GM18526 (cell line): ENCODE measurements around the gene HECW1.

Source experiments
- POLR2A ChIP-seq: IDR thresholded peaks from 3 replicates; pipeline ENCODE4 v1.6.1; 2011; ENCODE audit not compliant: insufficient read length; ENCODE audit errors: extremely low read depth

HECW1 gene

DNA sequence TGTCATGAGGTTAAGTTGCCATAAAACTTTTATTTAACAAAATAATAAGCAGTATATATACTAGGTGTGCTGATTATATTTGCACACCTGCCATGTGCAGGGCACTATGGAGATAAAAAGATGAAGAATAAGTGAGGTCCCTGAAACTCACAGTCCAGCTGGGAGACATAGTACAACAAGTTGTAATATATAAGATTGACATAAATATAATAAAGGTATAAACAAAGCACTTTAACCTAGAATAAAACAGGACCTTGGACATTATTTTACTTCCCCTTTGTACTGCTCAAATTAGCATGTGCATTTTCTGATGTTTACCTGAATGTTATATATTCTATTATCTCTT, 476.7 kb downstream of the HECW1 start:
- TF ChIP-seq POLR2A: no peak

DNA sequence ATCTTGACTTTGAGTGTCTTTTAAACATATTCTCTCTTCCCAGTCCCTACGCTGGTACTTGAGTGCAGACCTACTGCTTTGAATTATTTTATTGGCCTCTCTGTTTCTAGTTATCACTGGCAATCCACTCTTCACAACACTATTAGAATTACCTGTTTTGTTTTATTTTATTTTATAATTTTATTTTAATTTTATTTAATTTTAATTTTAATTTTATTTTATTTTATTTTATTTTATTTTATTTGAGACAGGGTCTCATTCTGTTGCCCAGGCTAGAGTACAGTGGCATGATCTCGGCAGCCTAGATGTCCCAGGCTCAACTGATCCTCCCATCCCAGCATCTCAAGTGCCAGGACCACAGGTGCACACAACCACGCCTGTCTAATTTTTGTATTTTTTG, 477.3 kb downstream of the HECW1 start:
- TF ChIP-seq POLR2A: no peak

DNA sequence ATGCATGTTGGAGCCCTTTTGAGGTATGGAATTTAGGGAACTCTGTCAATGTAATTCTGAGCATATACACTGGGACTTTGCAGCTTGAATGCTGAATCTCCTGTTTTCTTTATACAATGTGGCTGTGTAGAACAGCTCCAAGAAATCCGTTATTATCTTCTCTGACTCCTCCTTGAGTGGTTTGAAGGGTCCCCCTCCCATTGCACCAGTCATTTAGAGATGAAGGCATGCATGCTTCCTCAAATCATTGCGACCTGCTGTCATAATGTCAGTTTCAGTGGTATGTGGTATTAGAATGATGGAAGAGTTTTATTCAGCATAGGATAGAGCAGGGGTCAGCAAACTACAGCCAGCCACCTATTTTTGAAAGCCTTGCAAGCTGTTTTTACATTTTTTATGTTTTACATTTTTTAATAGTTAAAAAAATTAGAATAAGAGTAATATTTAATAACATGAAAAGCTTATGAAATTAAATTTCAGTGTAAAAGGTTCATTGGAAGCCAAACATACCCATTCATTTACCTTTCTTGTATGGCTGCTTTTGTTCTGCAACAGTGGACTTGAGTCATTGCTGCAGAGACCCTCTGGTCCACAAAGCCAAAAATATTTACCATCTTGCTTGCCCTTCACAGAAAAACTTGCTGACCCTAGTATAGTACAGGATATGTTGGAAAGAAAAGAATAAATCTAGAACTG, 478.6 kb downstream of the HECW1 start:
- no peak for TF ChIP-seq POLR2A

DNA sequence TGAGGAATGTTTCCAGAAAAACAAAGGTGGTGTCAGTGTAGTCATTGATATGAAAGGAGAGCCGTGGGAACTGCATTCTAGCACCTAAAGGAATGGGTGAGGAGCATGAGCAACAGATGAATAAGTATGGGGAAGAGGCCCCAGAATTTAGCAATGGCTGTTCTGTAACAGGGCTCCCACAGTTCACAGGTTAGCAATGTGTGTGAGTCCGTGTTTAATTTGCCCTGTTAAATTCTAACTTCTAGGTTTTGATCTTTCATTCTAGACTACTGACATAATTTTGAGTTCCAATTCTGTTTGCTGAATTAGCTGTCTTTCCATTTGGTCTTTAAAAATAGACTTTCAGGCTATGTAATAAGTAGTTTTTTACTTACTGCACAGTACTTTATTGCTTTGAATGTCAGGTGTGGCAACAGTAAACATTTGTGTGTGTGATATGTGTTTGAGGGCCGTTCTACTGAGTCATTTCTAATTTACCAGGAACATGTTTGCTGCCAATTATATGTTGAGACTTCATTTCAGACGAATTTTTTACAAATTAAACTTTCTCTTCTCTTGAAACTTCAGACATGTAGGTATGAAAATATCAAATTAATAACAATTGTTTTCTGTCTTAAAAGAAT, 479.2 kb downstream of the HECW1 start:
- no peak for TF ChIP-seq POLR2A

DNA sequence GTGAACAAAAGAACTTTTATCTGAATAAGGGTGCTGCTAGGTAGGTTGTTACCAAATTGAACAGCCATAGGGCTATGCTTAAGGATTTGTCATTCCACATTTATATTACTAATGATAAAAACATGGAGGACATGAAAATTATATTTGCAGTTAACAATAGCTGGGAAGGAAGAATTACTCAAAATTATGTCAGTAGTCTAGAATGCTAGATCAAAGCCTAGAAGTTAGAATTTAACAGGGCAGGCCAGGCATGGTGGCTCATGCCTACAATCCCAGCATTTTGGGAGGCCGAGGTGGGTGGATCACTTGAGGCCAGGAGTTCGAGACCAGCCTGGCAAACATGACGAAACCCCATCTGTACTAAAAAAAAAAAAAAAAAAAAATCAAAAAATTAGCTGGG, 479.9 kb downstream of the HECW1 start:
- TF ChIP-seq POLR2A: no peak

DNA sequence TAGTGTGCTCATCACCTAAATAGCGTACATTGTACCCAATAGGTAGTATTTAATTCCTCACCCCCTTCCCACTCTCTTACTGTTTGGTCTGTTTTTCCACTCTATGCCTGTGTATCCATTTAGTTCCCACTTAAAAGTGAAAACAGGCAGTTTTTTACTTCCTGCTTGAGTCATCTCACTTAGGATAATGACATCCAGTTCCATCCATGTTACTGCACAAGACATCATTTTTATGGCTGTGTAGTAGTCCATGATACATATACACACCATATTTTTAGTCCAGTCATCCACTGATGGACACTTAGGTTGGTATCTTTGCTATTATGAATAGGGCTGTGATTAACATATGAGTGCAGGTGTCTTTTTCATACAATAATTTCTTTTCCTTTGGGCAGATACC, 480.6 kb downstream of the HECW1 start:
- no peak for TF ChIP-seq POLR2A

DNA sequence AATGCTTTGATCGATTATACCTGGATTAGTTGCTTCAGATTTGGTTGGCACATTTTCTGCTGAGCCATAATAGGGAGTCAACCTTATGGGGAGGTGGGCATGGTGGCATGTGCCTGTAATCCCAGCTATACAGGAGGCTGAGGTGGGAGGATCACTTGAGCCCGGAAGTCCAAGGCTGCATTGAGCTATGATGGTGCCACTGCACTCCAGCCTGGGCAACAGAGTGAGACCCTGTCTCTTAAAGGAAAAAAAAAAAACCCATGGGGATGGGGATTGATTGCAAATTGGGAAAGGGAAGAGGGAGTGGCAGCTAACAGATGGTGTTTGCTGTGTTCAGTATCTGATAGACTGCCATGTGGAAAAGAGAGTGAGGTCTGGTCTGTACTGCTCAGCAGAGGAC, 481.6 kb downstream of the HECW1 start:
- TF ChIP-seq POLR2A: no peak

DNA sequence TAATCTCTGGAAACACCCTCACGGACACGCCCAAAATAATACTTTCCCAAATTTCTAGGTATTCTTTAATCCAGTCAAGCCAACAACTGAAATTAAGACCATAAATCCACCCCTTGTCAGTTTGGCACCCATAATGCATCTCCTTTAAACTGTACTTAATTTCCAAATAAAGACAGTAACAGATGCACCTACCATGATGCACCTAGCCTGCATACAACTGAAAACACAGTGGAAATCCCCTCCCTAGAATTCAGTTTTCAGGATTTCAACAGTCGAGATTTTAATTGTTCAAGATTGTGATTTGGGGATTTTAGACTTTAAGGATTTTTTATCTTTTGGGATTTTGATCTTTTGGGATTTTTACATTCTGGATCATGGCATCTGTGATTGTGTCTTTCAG, 487.6 kb downstream of the HECW1 start:
- no peak for TF ChIP-seq POLR2A

DNA sequence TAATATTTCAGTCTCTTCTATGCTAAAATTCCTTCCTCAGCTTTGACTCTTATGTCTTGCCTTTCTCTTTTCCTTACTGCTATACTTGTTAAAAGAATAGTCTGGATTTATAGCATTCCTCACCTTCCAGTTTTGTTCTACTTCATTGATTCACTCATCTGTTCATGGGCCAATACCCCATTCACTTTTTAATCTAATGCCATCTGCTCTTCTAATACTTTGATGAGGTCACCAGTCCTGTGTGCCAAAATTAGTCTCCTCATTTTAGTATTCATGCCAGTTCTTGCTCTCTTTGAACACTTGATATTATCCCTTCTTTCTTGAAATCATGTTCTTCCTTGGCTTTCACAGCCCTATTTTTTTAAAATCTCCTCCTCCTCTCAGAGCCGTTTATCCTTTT, 489.8 kb downstream of the HECW1 start:
- no peak for TF ChIP-seq POLR2A

DNA sequence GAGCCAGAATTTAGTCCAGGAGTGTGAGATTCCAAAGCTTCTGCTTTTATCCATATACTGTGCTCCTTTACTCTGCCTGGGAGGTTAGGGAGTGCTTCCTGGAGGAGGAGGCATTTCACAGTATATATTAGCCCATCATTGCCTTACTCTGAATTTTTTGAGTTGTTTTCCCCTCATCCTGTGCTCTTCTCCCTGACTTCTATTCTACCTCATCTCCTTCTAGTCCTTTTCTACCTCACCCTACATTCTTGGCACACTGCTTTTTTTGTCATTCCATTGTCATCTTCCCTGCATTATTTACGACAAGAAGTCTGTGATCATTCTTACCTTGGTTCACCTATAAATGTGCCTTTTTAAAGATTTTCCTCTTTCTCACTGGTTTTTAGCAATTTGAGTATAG, 491.8 kb downstream of the HECW1 start:
- no peak for TF ChIP-seq POLR2A

DNA sequence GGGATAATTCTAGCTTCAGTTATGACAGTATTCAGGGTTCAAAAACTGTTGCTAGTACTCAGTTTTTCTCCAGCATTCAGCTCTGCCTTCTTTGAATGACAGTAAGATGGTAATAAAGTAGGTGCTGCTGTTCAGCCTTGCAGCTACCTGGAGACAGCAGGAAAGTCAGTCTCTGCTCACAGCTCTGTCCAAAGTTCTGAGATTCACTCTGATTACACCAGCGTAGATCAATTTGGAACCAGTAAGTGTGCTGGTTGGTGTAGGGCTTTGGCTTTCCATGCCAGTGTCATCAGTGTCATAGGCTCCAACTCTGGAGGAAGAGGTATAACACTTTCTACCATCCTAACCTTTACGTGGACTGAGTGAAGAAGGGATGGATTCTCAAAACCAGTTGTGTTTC, 496.6 kb downstream of the HECW1 start:
- no peak for TF ChIP-seq POLR2A

DNA sequence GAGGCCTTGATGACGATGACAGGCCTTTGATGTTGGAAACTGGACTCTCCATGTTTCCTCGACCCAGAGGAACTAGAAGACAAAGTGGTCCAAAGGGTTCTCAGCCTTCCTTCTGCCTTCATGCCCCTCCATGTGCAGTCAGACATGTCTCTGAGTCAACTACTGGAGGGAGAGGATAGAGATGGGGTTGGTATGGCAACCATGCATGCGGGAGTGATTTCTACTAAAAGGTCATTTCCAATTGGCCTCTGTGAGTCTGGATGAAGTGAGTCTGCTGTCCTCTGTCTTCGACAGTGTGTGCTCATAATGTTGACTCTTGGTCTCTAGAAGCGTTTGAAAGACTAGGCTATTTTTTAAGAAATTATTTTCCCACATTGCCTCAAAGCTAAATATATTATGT, 499.7 kb downstream of the HECW1 start:
- no peak for TF ChIP-seq POLR2A

DNA sequence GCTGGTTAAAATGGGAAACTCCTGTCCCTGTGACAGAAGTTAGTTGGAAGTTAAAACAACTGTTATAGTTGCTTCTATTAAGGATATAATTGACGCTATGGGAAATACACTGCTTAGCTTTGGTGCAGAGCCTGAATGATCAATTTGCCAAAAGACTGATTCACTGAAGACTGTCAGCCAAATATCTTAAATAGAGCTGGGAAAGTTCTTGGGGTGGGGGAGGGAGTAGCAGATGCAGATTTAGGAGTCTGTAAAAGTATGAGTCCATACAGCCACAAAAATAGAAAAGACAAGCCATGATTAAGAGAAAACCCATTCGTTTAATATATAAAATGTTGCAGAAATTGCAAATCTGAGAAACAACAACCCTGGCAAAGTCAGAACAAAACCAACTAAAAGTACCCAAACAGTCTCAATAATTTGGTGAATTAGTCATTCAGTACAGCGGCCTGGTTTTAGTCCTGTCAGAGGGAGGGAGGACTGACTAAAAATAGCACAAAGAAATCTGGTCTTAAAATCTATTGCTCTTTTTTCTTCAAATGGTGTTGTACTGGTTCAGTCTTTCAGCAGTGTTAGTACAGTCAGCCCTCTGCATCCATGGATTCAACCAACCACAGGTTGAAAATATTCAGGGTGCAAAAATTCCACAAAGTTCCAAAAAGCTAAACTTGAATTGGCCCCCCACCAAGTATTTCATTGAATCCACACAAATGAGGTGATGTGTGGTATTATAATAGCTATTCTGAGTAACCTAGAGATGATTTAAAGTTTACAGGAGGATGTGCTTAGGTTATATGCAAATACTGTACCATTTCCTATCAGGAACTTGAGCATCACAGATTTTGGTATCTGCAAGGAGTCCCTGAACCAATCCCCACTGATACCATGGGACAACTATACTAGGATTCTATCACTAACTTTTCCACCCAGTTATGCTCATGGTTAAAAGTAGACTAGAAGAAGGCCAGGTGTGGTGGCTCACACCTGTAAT, 500.4 kb downstream of the HECW1 start:
- no peak for TF ChIP-seq POLR2A
